Neuronal stem cell (in vitro differentiated cells): ENCODE data around the gene HGS.

Experiments used
- DNase-seq: peaks from one replicate; pipeline ENCODE4 v3.0.0-alpha.2; 2013; ENCODE audit warnings: low spot score
- H2AFZ ChIP-seq: one replicate; pipeline ENCODE4 v1.6.1; 2013; ENCODE audit warnings: mild to moderate bottlenecking, low read length, inconsistent platforms
- H2AK5ac ChIP-seq: 2 replicates; pipeline ENCODE4 v1.6.1; 2013; ENCODE audit warnings: low read depth, mild to moderate bottlenecking, inconsistent platforms, low read length, moderate library complexity, mixed read lengths
- H2BK120ac ChIP-seq: 2 replicates; pipeline ENCODE4 v1.6.1; 2013; ENCODE audit warnings: low read depth, mild to moderate bottlenecking, inconsistent platforms, low read length, moderate library complexity, mixed read lengths
- H2BK12ac ChIP-seq: one replicate; pipeline ENCODE4 v1.6.1; 2013; ENCODE audit warnings: low read length, inconsistent platforms
- H2BK15ac ChIP-seq: 2 replicates; pipeline ENCODE4 v1.6.1; 2013; ENCODE audit warnings: mild to moderate bottlenecking, low read length, inconsistent platforms, mixed read lengths
- H2BK5ac ChIP-seq: one replicate; pipeline ENCODE4 v1.6.1; 2013; ENCODE audit warnings: inconsistent platforms, mild to moderate bottlenecking, low read length, moderate library complexity
- H3K14ac ChIP-seq: one replicate; pipeline ENCODE4 v1.6.1; 2013; ENCODE audit warnings: low read length, inconsistent platforms
- H3K18ac ChIP-seq: 2 replicates; pipeline ENCODE4 v1.6.1; 2013; ENCODE audit warnings: low read length, inconsistent platforms
- H3K23ac ChIP-seq: 2 replicates; pipeline ENCODE4 v1.6.1; 2013; ENCODE audit warnings: low read depth, mild to moderate bottlenecking, mixed read lengths, low read length, inconsistent platforms; ENCODE audit not compliant: poor library complexity
- H3K27ac ChIP-seq: replicated peaks from 3 replicates; pipeline ENCODE4 v1.5.1; 2013; ENCODE audit warnings: low read length, inconsistent platforms
- H3K27me3 ChIP-seq, 3 experiments: 2 replicates each; pipeline ENCODE4 v1.6.1; 2013; ENCODE audit warnings: low read length in 3 of 3, mild to moderate bottlenecking in 2 of 3, inconsistent platforms in 1 of 3, low read depth in 1 of 3, mixed read lengths in 1 of 3, moderate library complexity in 1 of 3; ENCODE audit not compliant: control insufficient read depth in 3 of 3, insufficient read depth in 3 of 3
- H3K36me3 ChIP-seq, 2 donors: replicated peaks in 1 of 2; 2 replicates each; pipeline ENCODE4 v1.6.1; 2013; ENCODE audit warnings: low read length in 2 of 2; ENCODE audit not compliant: control insufficient read depth in 2 of 2, insufficient read depth in 2 of 2
- H3K4ac ChIP-seq: 2 replicates; pipeline ENCODE4 v1.6.1; 2013; ENCODE audit warnings: inconsistent platforms, mild to moderate bottlenecking, low read length, moderate library complexity
- H3K4me1 ChIP-seq, 2 donors: 1 replicate in 1 of 2; 2 replicates in 1 of 2; pipeline ENCODE4 v1.6.1; 2013; ENCODE audit warnings: low read length in 2 of 2, low read depth in 1 of 2; ENCODE audit not compliant: control insufficient read depth in 2 of 2, insufficient read depth in 1 of 2
- H3K4me2 ChIP-seq: one replicate; pipeline ENCODE4 v1.6.1; 2013; ENCODE audit warnings: mild to moderate bottlenecking, low read length, inconsistent platforms; ENCODE audit not compliant: insufficient read depth, poor library complexity, severe bottlenecking
- H3K4me3 ChIP-seq, 2 donors: 2 replicates each; pipeline ENCODE4 v1.5.1; 2013; ENCODE audit warnings: low read length in 2 of 2, mild to moderate bottlenecking in 2 of 2, inconsistent platforms in 1 of 2, moderate library complexity in 1 of 2
- H3K79me1 ChIP-seq: one replicate; pipeline ENCODE4 v1.6.1; 2013; ENCODE audit warnings: low read depth, mild to moderate bottlenecking, inconsistent platforms, low read length, moderate library complexity
- H3K9ac ChIP-seq: one replicate; pipeline ENCODE4 v1.6.1; 2013; ENCODE audit warnings: mild to moderate bottlenecking, low read depth, low read length, inconsistent platforms; ENCODE audit not compliant: poor library complexity
- H3K9me3 ChIP-seq, 2 donors: replicated peaks in 1 of 2; 2 replicates each; pipeline versions ENCODE3 to v1.6.1; 2013; ENCODE audit warnings: low read length in 2 of 2, mild to moderate bottlenecking in 2 of 2, inconsistent platforms in 1 of 2, low read depth in 1 of 2, mixed read lengths in 1 of 2, moderate library complexity in 1 of 2; ENCODE audit not compliant: control insufficient read depth in 2 of 2, insufficient read depth in 1 of 2
- H4K8ac ChIP-seq: one replicate; pipeline ENCODE4 v1.6.1; 2013; ENCODE audit warnings: low read depth, mild to moderate bottlenecking, inconsistent platforms, low read length, moderate library complexity
- H4K91ac ChIP-seq: one replicate; pipeline ENCODE4 v1.6.1; 2013; ENCODE audit warnings: low read length, low read depth, mild to moderate bottlenecking, inconsistent platforms; ENCODE audit not compliant: poor library complexity
- WGBS, 2 donors: extraction: QIAGEN DNeasy Blood & Tissue Kit; methylation state at CpG; one replicate each; pipeline ENCODE4 v1.1.7; 2013; ENCODE audit warnings: missing lambda C conversion rate in 2 of 2, mixed read lengths in 1 of 2; ENCODE audit not compliant: insufficient read length in 2 of 2, insufficient replicate concordance in 1 of 2; ENCODE audit errors: extremely low coverage in 2 of 2; 5-methylcytosine and 5-hydroxymethylcytosine counted together

HGS gene

GRCh38 chr17:81644496-81644895 is 39.3 kb upstream of the HGS start:
- Histone ChIP-seq H2BK12ac (peak overlapping the region; percentile 10), H2BK5ac (no peak overlapping the region), H3K4me3 (no peak overlapping the region), H3K18ac (peak overlapping the region; percentile 48), H2BK120ac (no peak overlapping the region), H3K4ac (peak overlapping the region; percentile 37), H3K4me2 (no peak overlapping the region), H3K27me3 (peaks cover 14 to 26% (median 22%) of the 10 kb centered on the region in 3 experiments), H4K8ac (no peak overlapping the region), H3K9ac (no peak overlapping the region), H3K36me3 (peaks cover 0 to 3% of the 10 kb centered on the region in 2 donors), H3K79me1 (no peaks in the 10 kb centered on the region), H2AFZ (no peak overlapping the region), H3K27ac (no peak overlapping the region), H4K91ac (no peak overlapping the region), H3K4me1 (peaks cover 0 to 2% of the 10 kb centered on the region in 2 donors), H2AK5ac (no peak overlapping the region), H3K9me3 (peaks cover 10 to 11% of the 10 kb centered on the region in 2 donors), H2BK15ac (peak overlapping the region; percentile 37), H3K14ac (peak overlapping the region; percentile 6), H3K23ac (peak overlapping the region; percentile 20)
- no peak for DNase-seq
- no CpG with 5 or more reads among the region's 15 CpGs for WGBS, 2 donors

GRCh38 chr17:81644976-81645952 is 38.5 kb upstream of the HGS start:
- peaks cover 0 to 3% of the 10 kb centered on the region in 2 donors for H3K36me3 ChIP-seq
- DNase-seq, result no peak
- H3K23ac ChIP-seq, result peak overlapping the region; percentile 75
- H3K4me1 ChIP-seq, result peaks cover 0 to 2% of the 10 kb centered on the region in 2 donors
- no peak overlapping the region for H3K4ac ChIP-seq
- H2BK120ac ChIP-seq, result no peak overlapping the region
- H3K14ac ChIP-seq, result peak overlapping the region; percentile 97
- no peak overlapping the region for H4K91ac ChIP-seq
- H2AFZ ChIP-seq, result no peak overlapping the region
- H4K8ac ChIP-seq, result no peak overlapping the region
- H3K4me2 ChIP-seq, result no peak overlapping the region
- H3K27ac ChIP-seq, result no peak overlapping the region
- H3K79me1 ChIP-seq, result peaks cover 3% of the 10 kb centered on the region
- H3K9me3 ChIP-seq, result peaks cover 11 to 12% of the 10 kb centered on the region in 2 donors
- H3K4me3 ChIP-seq, result peak overlapping the region in 1 of 2 donors; percentile 3
- no peak overlapping the region for H2BK5ac ChIP-seq
- no CpG with 5 or more reads among the region's 29 CpGs for WGBS, 2 donors
- H3K9ac ChIP-seq, result peak overlapping the region; percentile 84
- H2BK15ac ChIP-seq, result peak overlapping the region; percentile 64
- H2AK5ac ChIP-seq, result no peak overlapping the region
- peaks cover 14 to 30% (median 22%) of the 10 kb centered on the region in 3 experiments for H3K27me3 ChIP-seq
- H2BK12ac ChIP-seq, result peak overlapping the region; percentile 84
- H3K18ac ChIP-seq, result no peak overlapping the region

- no peak overlapping the region for H3K9ac ChIP-seq
- no peak overlapping the region for H2BK12ac ChIP-seq
- peaks cover 0 to 4% of the 10 kb centered on the region in 2 donors for H3K4me1 ChIP-seq
- H3K4me2 ChIP-seq, result no peak overlapping the region
- no peak for DNase-seq
- H3K27ac ChIP-seq, result no peak overlapping the region
- H3K18ac ChIP-seq, result no peak overlapping the region
- H3K4me3 ChIP-seq, result no peak overlapping the region
- no peak overlapping the region for H2BK15ac ChIP-seq
- WGBS, 2 donors, result no CpG with 5 or more reads among the region's 12 CpGs
- no peak overlapping the region for H4K8ac ChIP-seq
- peaks cover 4% of the 10 kb centered on the region for H3K79me1 ChIP-seq
- H2BK5ac ChIP-seq, result peak overlapping the region; percentile 22
- H3K36me3 ChIP-seq, result peaks cover 0 to 3% of the 10 kb centered on the region in 2 donors
- H3K27me3 ChIP-seq, result peaks cover 14 to 30% (median 22%) of the 10 kb centered on the region in 3 experiments
- H3K23ac ChIP-seq, result peak overlapping the region; percentile 45
- no peak overlapping the region for H2AK5ac ChIP-seq
- no peak overlapping the region for H4K91ac ChIP-seq
- H3K14ac ChIP-seq, result no peak overlapping the region
- no peak overlapping the region for H2BK120ac ChIP-seq
- no peak overlapping the region for H2AFZ ChIP-seq
- no peak overlapping the region for H3K4ac ChIP-seq
- H3K9me3 ChIP-seq, result peaks cover 11 to 12% of the 10 kb centered on the region in 2 donors
Observed at GRCh38 chr17:81646869-81647600, 36.8 kb upstream of the HGS start.
